ENCODE results near the gene ITSN1. TPM values are rescaled to one million over a fixed set of nuclear protein-coding genes. Genes with fewer than 3 reads are reported as not detected.
A peak's percentile ranks its signal among the peaks of the same experiment; 100 is the strongest.

Gene ITSN1
- total RNA-seq, 1 experiment from 2014 or later: 18.3 TPM

DNA sequence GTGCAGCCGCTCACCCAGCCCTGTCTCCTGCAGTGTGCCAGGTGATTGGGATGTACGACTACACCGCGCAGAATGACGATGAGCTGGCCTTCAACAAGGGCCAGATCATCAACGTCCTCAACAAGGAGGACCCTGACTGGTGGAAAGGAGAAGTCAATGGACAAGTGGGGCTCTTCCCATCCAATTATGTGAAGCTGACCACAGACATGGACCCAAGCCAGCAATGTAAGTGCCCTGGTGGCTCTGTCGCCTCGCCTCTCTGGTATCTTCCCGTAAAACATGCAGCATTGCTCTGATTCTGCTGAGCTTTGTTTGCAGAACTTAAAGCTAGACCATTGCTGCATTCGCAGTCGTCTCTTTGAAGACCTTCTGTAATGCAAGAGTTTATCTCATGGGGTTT, 194.1 kb downstream of the ITSN1 start:
- no peak for DNase-seq (ENCODE audit: low read depth)

GRCh38 chr21:33839167-33839716, 196.9 kb downstream of the ITSN1 start:
- DNase-seq (ENCODE audit: low read depth): no peak

DNA sequence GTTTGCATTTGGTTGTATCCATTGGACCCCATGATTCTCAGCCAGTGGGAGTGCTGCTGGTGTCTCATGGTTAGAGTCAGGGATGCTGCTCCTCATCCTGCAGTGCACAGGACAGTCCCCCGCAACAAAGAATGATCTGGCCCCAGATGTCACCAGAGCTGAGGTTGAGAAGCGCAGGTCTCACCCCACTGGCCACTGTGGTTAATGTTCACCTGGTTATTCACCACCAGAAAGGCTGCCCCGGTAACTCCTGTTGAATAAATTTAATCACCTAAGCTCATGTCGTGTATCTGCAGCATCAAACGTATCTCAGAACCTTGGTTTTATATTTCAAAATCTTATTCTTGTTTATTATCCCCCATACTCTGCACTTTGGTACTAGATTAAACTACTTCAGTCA, 197.5 kb downstream of the ITSN1 start:
- no peak for DNase-seq (ENCODE audit: low read depth)

GRCh38 chr21:33840771-33841170, 198.5 kb downstream of the ITSN1 start:
- no peak for DNase-seq (ENCODE audit: low read depth)

DNA sequence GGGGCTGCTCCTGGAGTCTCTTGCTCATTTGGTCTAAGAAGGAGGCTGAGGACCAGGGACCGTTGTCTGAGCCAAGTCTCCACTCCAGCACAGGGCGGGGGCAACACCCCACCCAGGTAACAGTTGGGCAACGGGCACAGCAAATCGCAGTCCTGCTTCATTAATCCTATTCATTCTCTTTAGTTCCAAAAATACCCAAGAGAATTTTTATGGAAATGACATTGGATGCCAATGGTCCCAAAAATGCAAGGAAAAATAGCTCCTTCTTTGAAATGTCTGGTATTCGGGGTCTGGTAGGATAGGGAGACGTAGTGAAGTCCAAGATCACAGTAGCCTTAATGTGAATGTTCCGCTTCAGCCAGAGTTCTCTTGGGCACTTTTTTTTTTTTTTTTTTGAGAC, 199.3 kb downstream of the ITSN1 start:
- no peak for DNase-seq (ENCODE audit: low read depth)

DNA sequence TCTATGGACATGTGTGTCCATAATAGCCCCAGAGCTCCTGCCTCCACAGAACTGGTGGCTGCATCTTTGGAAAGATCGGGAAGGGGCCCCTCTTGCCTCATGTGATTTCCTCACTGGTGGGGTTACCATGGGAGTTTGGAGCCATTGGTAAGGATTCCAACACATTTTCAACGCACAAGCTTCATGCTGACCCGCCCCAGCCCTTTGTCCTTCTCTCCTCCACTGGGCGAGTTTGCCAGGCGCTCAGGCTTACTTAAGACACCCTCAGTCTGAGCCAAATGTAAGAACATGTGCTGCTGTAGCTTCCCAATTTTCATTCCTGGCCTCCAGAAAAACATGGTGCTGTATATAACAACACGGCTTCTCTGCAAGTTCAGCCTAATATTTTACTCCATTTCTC, 200.9 kb downstream of the ITSN1 start:
- no peak for DNase-seq (ENCODE audit: low read depth)

- no peak for DNase-seq (ENCODE audit: low read depth)
These were observed 202.0 kb downstream of the ITSN1 start for GRCh38 chr21:33844104-33844889.

DNA sequence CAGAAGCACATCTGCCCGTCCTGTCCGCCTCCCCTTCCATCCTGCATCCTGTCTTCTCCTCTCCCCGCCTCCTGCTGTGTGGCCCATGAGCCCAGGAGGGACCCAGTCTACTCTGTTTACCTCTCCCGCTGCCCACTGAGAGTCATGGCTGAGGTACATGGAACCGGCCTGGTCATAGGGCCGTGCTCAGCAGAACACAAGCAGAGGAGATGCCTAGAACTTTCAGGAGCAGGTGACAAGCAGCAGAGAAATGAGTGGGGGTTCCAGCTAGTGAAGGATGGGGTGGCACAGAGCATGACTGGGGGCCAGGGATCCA, 202.5 kb downstream of the ITSN1 start:
- no peak for DNase-seq (ENCODE audit: low read depth)

GRCh38 chr21:33846141-33846540, 203.8 kb downstream of the ITSN1 start:
- DNase-seq (ENCODE audit: low read depth): no peak

GRCh38 chr21:33847588-33848248, 205.4 kb downstream of the ITSN1 start:
- DNase-seq (ENCODE audit: low read depth): no peak

DNA sequence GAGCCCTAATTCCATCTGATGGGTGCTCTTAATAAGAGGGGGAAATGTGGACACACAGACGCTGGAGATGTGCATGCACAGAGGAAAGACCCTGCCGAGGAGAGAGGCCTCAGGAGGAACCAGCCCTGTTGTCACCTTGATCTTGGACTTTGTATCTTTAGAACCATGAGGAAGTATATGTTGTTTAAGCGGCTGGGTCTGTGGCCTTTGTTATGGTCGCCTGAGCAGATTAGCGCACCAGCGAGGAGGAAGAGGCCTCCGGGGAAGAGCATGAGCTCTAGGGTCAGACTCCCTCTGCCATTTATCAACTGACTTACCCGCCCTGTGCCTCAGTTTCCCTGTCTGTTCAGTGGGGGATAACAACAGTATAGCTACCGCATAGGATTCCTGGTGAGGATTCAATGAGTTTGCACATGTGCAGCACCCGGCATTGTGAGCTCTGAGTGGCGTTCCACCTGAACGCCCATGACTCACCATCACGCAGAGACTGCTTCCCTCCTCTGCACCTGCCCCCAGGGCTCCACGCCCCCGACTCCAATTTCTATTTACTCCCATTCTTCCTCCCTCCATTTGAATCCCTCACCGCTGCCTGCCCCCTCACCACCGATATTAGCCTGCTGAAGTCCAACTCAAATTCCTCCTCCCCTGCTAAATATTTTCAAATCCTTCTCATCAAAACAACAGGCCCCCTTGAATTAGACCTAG, 206.1 kb downstream of the ITSN1 start:
- DNase-seq (ENCODE audit: low read depth): peak; percentile 70

GRCh38 chr21:33849834-33850233, 207.5 kb downstream of the ITSN1 start:
- DNase-seq (ENCODE audit: low read depth): no peak

DNA sequence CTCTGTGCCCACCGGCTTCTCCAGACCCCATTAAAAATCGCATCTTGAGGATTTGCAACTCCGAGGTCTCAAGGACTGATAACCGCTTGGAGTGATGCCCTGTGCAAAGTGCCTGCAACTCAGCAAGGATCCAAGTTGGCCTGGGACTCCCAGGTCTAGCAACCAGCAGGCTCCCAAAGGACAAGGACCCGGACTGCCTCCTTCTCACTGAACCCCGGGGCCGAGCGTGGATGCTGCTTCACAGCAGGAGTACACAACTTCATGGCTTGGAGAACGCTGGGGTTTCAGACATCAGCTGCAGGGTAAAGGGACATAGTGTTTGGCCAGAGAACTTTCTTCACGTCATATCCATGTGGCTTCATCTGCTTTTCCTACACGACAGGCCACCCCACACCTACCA, 208.1 kb downstream of the ITSN1 start:
- DNase-seq (ENCODE audit: low read depth): no peak

- DNase-seq (ENCODE audit: low read depth): no peak
These were observed 208.7 kb downstream of the ITSN1 start for GRCh38 chr21:33850985-33851384.

DNA sequence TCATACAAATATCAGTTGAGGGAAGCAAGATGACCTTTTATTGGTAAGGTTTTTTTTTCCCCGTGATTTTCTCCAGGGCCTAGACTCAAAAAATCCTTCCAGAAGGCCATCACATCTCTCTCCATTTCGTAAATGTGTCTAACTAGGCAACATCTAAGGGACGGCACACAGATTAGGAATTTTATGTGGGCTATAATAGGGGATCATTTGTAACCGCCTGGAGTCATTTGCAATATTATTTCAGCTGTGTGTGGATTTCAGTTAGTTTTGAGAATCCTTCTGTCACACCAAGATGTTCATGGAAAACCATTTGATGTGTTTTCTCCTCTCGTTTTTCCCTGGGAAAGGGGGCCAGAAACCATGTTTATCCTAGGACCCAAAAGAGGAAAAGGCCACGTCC, 210.2 kb downstream of the ITSN1 start:
- DNase-seq (ENCODE audit: low read depth): no peak

DNA sequence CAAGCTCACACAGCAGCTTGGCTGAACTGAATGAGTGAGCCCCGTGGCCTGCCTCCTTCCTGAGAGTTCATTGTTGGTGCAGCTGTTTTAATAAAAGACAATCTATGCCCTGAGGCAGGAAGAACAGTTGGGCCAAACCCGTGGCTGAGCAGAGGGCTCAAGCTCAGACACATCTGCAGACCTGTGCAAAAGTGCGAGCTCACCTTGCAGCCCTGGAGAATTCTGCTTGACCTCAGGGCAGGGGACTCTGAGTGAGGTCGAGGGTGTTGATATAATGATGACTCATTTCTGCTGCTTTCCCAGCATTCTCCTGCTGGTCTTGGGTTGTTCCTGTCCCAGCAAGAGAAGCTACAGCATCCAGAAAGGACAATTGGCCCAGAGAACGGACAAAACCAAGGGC, 212.3 kb downstream of the ITSN1 start:
- DNase-seq (ENCODE audit: low read depth): peak; percentile 34

DNA sequence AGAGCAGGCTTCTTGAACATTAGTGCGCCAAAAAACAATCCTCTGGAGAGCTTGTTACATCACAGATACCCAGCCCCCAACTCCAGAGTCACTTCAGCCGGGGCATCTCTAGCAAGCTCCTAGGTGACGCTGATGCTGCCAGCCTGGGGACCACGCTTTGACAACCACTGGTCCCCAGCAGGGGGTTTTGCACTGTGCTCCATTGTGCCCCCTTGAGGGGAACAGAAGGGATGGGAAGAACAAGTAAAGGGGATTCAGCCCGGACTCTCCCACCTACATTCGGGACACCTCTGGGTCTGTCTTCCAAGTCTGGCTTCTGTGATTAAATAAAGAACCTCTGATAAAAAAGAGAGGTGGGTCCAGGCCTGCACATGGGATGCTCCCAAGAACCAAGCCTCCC, 212.9 kb downstream of the ITSN1 start:
- no peak for DNase-seq (ENCODE audit: low read depth)

GRCh38 chr21:33856893-33857527, 214.7 kb downstream of the ITSN1 start:
- DNase-seq (ENCODE audit: low read depth): no peak

- no peak for DNase-seq (ENCODE audit: low read depth)
These were observed 215.8 kb downstream of the ITSN1 start for GRCh38 chr21:33857846-33858666.

DNA sequence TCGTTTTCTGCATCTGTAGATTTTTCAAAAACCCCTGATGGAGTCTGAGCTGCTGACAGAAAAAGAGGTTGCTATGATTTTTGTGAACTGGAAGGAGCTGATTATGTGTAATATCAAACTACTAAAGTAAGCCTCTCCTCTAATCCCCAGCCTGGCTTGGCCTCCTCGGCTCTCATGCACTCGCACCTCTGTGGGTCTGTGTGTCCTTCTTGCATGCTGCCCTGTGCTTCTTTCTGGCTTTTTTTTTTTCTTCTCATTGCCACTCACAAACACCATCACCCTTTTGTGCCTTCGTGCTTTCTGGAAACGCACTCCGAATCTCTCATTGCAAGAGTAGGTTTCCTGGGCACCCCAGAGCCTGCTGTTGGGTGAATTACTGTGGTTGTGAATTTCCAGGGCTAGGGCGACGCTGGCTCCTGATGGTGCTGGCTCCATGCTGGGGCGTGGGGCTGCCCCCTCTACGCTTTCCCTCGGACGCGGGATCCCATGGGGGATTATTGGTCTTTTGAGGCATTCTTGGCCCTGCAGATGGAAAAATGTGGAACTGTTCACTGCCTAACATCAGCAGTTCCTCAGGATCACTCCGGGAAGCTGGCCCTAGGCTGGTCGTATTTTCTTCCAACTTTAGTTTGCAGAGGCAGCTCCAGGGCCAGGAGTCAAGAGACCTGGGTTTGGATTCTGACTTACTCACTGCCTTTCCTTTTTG, 216.5 kb downstream of the ITSN1 start:
- no peak for DNase-seq (ENCODE audit: low read depth)
